HepG2 (cell line): ENCODE measurements around the gene ZNF652. TPM values are rescaled to one million over a fixed set of nuclear protein-coding genes. Genes with fewer than 3 reads are reported as not detected.

ENCODE experiments used
- AGO1 ChIP-seq: fragments of 200-400 bp; formaldehyde crosslinking; IDR thresholded peaks from 2 replicates; pipeline ENCODE4 v1.6.1; 2017; ENCODE audit warnings: mild to moderate bottlenecking, low read depth, low read length, moderate library complexity; ENCODE audit not compliant: poor library complexity, severe bottlenecking
- ASH2L ChIP-seq: fragments of 300-600, 200-600 bp; sonication (generic); IDR thresholded peaks from 2 replicates; pipeline ENCODE4 v1.7.0; 2017; ENCODE audit warnings: low read depth, mild to moderate bottlenecking, moderate library complexity, mixed read lengths, low read length; ENCODE audit not compliant: insufficient read length
- CCAR2 ChIP-seq: fragments of 200-400 bp; formaldehyde crosslinking; optimal IDR thresholded peaks from 2 replicates; pipeline ENCODE3; 2018; ENCODE audit warnings: low read depth, mild to moderate bottlenecking, low read length, moderate library complexity
- IRF2 ChIP-seq: IDR thresholded peaks from 2 replicates; pipeline ENCODE4 v1.6.1; 2018; ENCODE audit warnings: missing genetic modification reagents, missing compliant biosample characterization
- MAZ ChIP-seq, 2 experiments: sonication (generic) in 1 of 2; formaldehyde crosslinking in 1 of 2; IDR thresholded peaks; 2 replicates each; pipeline versions ENCODE4 v1.5.0 to v1.6.1; 2012 to 2020; ENCODE audit warnings: low read depth in 2 of 2, mild to moderate bottlenecking in 2 of 2, borderline replicate concordance in 1 of 2, improper control_type of control experiment in 1 of 2, low read length in 1 of 2, missing genetic modification reagents in 1 of 2, moderate library complexity in 1 of 2
- NFE2 ChIP-seq: sonication (generic); formaldehyde crosslinking; IDR thresholded peaks from 2 replicates; pipeline ENCODE4 v1.4.0; 2020; ENCODE audit warnings: missing genetic modification reagents
- POLR2AphosphoS2 ChIP-seq: IDR thresholded peaks from 2 replicates; pipeline ENCODE4 v1.6.1; 2011; ENCODE audit warnings: low read depth, low read length, improper control_type of control experiment
- RARA ChIP-seq: IDR thresholded peaks from 2 replicates; pipeline ENCODE4 v1.6.1; 2016; ENCODE audit warnings: missing genetic modification reagents, missing compliant biosample characterization
- REPIN1 ChIP-seq: sonication (generic); formaldehyde crosslinking; IDR thresholded peaks from 2 replicates; pipeline ENCODE4 v1.8.0; 2022; ENCODE audit warnings: missing genetic modification reagents, low read depth, mild to moderate bottlenecking, borderline replicate concordance
- SYNCRIP ChIP-seq: fragments of 200-400 bp; formaldehyde crosslinking; IDR thresholded peaks from 2 replicates; pipeline ENCODE4 v1.6.1; 2018; ENCODE audit warnings: mild to moderate bottlenecking, low read depth, low read length; ENCODE audit not compliant: insufficient read depth
- ZNF317 ChIP-seq: sonication (generic); formaldehyde crosslinking; IDR thresholded peaks from 2 replicates; pipeline ENCODE4 v1.5.0; 2020; ENCODE audit warnings: mild to moderate bottlenecking, missing genetic modification reagents
- ZNF83 ChIP-seq: sonication (generic); formaldehyde crosslinking; IDR thresholded peaks from 2 replicates; pipeline ENCODE4 v1.4.0; 2020; ENCODE audit warnings: missing genetic modification reagents, mild to moderate bottlenecking, borderline replicate concordance
- polyA plus RNA-seq, 8 experiments: library from polyadenylated mRNA; depleted of rRNA in 3 of 8; stranded (reverse) in 7 of 8; unstranded in 1 of 8; fragments of >200 nt; fragmentation: Illumina TruSeq in 4 of 8; extraction: Trizol in 4 of 8; gene quantifications; 2 replicates each; pipeline versions ENCODE4 v1.2.1 to v1.2.3, GENCODE V29; 2011 to 2016; ENCODE audit warnings: low read depth in 4 of 8, missing spikeins in 1 of 8, mixed read lengths in 1 of 8; ENCODE audit not compliant: insufficient read depth in 1 of 8
- total RNA-seq, 5 experiments: library from RNA; depleted of rRNA; stranded (reverse); fragments of >200 nt; fragmentation: Illumina TruSeq; extraction: Trizol; gene quantifications; 2 replicates each; pipeline ENCODE4 v1.2.3, GENCODE V29; 2016; ENCODE audit warnings: low read depth in 1 of 5
- TF ChIP-seq, protein P1 (sequence below): sonication (generic); formaldehyde crosslinking; IDR thresholded peaks from 2 replicates; pipeline ENCODE4 v1.4.0; 2020; ENCODE audit warnings: missing genetic modification reagents
- TF ChIP-seq, protein P2 (sequence below): sonication (generic); formaldehyde crosslinking; conservative IDR thresholded peaks from 2 replicates; pipeline ENCODE4 v1.8.0; 2022; ENCODE audit warnings: missing genetic modification reagents
- TF ChIP-seq, protein P3 (sequence below): sonication (generic); formaldehyde crosslinking; IDR thresholded peaks from 2 replicates; pipeline ENCODE4 v1.4.0; 2020; ENCODE audit warnings: low read depth, mild to moderate bottlenecking, missing genetic modification reagents
- TF ChIP-seq, protein P4 (sequence below): sonication (generic); formaldehyde crosslinking; IDR thresholded peaks from 2 replicates; pipeline ENCODE4 v1.8.1; 2023; ENCODE audit warnings: missing genetic modification reagents, inconsistent platforms, borderline replicate concordance
- TF ChIP-seq, protein P5 (sequence below): sonication (generic); formaldehyde crosslinking; IDR thresholded peaks from 2 replicates; pipeline ENCODE4 v1.4.0; 2020; ENCODE audit warnings: missing genetic modification reagents, borderline replicate concordance

The ZNF652 gene
- total and polyA plus RNA-seq, 2 of the 13 experiments (the other 11 are each of a cell fraction or from before 2014, with no cell fraction given), result 16.2 to 30.2 TPM

DNA sequence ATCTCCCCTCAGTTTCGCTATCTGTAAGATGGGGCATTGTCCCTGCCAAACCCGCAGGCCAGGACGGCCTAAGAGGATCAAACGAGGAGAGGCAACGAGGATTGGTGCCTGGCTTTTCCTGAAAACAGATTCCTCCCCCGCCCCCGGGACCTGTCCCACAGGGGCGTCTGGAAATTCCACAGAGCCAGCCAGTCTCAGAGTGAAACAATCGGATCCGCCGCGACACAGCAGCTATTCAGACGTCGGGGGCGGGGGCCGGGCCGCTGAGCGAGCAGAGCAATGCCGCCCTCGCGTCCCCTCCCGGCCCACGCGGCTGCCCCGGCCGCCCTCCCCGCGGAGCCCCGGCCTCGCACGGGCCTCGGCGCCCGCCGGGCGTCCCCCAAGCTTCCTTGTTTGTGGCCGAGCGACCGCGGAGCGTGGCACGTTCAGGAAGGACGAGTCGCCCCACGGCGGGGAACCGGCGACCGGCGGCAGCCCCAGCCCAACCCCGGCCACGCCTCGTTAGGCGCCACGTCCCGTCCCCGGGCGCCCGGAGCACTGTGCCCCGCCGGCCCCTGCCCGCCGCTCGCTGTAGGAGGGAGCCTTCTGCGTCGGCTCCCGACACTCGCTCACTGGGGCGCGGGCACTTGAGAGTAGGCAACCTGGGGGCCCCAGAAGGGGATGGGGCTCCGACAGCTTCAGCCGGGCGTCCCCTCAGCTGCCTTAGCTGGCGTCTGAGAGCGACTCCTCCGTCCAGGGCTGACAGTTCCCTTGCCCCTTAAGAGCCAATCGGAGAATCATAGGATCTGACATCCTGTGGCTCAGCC lies 101.8 kb downstream of the ZNF652 start (continued):
- TF ChIP-seq, protein P1, sequence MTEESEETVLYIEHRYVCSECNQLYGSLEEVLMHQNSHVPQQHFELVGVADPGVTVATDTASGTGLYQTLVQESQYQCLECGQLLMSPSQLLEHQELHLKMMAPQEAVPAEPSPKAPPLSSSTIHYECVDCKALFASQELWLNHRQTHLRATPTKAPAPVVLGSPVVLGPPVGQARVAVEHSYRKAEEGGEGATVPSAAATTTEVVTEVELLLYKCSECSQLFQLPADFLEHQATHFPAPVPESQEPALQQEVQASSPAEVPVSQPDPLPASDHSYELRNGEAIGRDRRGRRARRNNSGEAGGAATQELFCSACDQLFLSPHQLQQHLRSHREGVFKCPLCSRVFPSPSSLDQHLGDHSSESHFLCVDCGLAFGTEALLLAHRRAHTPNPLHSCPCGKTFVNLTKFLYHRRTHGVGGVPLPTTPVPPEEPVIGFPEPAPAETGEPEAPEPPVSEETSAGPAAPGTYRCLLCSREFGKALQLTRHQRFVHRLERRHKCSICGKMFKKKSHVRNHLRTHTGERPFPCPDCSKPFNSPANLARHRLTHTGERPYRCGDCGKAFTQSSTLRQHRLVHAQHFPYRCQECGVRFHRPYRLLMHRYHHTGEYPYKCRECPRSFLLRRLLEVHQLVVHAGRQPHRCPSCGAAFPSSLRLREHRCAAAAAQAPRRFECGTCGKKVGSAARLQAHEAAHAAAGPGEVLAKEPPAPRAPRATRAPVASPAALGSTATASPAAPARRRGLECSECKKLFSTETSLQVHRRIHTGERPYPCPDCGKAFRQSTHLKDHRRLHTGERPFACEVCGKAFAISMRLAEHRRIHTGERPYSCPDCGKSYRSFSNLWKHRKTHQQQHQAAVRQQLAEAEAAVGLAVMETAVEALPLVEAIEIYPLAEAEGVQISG (CRISPR knock-in tag), result no peak
- TF ChIP-seq MAZ (IDR thresholded peaks at IDR 0.05; ENCODE audit: borderline replicate concordance, low read depth, low read length) (no peak), MAZ (CRISPR knock-in tag; IDR thresholded peaks at IDR 0.05; ENCODE audit: low read depth) (0 out of 2 replicates have a peak, but pooled peaks have one; percentile 34), REPIN1 (CRISPR knock-in tag) (0 out of 2 replicates have a peak, but pooled peaks have one; percentile 7), IRF2 (CRISPR knock-in tag) (no peak), ZNF83 (CRISPR knock-in tag) (no peak), CCAR2 (no peak), ZNF317 (CRISPR knock-in tag) (no peak), RARA (CRISPR knock-in tag) (no peak), AGO1 (peak; percentile 57), ASH2L (no peak), POLR2AphosphoS2 (no peak), NFE2 (CRISPR knock-in tag) (no peak), SYNCRIP (no peak)
- TF ChIP-seq, protein P2, sequence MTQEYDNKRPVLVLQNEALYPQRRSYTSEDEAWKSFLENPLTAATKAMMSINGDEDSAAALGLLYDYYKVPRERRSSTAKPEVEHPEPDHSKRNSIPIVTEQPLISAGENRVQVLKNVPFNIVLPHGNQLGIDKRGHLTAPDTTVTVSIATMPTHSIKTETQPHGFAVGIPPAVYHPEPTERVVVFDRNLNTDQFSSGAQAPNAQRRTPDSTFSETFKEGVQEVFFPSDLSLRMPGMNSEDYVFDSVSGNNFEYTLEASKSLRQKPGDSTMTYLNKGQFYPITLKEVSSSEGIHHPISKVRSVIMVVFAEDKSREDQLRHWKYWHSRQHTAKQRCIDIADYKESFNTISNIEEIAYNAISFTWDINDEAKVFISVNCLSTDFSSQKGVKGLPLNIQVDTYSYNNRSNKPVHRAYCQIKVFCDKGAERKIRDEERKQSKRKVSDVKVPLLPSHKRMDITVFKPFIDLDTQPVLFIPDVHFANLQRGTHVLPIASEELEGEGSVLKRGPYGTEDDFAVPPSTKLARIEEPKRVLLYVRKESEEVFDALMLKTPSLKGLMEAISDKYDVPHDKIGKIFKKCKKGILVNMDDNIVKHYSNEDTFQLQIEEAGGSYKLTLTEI (CRISPR knock-in tag), result no peak
- TF ChIP-seq, protein P3, sequence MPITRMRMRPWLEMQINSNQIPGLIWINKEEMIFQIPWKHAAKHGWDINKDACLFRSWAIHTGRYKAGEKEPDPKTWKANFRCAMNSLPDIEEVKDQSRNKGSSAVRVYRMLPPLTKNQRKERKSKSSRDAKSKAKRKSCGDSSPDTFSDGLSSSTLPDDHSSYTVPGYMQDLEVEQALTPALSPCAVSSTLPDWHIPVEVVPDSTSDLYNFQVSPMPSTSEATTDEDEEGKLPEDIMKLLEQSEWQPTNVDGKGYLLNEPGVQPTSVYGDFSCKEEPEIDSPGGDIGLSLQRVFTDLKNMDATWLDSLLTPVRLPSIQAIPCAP (CRISPR knock-in tag), result no peak
- TF ChIP-seq, protein P4, sequence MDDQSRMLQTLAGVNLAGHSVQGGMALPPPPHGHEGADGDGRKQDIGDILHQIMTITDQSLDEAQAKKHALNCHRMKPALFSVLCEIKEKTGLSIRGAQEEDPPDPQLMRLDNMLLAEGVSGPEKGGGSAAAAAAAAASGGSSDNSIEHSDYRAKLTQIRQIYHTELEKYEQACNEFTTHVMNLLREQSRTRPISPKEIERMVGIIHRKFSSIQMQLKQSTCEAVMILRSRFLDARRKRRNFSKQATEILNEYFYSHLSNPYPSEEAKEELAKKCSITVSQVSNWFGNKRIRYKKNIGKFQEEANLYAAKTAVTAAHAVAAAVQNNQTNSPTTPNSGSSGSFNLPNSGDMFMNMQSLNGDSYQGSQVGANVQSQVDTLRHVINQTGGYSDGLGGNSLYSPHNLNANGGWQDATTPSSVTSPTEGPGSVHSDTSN, result 0 out of 2 replicates have a peak, but pooled peaks have one; percentile 28
- TF ChIP-seq, protein P5, sequence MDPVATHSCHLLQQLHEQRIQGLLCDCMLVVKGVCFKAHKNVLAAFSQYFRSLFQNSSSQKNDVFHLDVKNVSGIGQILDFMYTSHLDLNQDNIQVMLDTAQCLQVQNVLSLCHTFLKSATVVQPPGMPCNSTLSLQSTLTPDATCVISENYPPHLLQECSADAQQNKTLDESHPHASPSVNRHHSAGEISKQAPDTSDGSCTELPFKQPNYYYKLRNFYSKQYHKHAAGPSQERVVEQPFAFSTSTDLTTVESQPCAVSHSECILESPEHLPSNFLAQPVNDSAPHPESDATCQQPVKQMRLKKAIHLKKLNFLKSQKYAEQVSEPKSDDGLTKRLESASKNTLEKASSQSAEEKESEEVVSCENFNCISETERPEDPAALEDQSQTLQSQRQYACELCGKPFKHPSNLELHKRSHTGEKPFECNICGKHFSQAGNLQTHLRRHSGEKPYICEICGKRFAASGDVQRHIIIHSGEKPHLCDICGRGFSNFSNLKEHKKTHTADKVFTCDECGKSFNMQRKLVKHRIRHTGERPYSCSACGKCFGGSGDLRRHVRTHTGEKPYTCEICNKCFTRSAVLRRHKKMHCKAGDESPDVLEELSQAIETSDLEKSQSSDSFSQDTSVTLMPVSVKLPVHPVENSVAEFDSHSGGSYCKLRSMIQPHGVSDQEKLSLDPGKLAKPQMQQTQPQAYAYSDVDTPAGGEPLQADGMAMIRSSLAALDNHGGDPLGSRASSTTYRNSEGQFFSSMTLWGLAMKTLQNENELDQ (CRISPR knock-in tag), result no peak
